K562 (cell line): ENCODE measurements around the gene TFB2M. TPM values are rescaled to one million over a fixed set of nuclear protein-coding genes. Genes with fewer than 3 reads are reported as not detected.

ENCODE experiments used
- CBX1 ChIP-seq: sonication (generic); IDR thresholded peaks from 2 replicates; pipeline ENCODE4 v1.6.1; 2016; ENCODE audit warnings: antibody characterized with exemption, low read depth, mild to moderate bottlenecking
- CHD4 ChIP-seq: fragments of 200-600 bp; sonication (generic); IDR thresholded peaks from 3 replicates; pipeline ENCODE4 v1.6.1; 2012; ENCODE audit warnings: low read depth, mild to moderate bottlenecking, mixed read lengths, low read length, inconsistent platforms; ENCODE audit not compliant: insufficient read depth, insufficient replicate concordance, poor library complexity, severe bottlenecking
- CREB3L1 ChIP-seq: fragments of 450-650 bp; IDR thresholded peaks from 2 replicates; pipeline ENCODE4 v1.6.1; 2014; ENCODE audit warnings: low read depth, mild to moderate bottlenecking, moderate library complexity, borderline replicate concordance
- CREBBP ChIP-seq: IDR thresholded peaks from one replicate; pipeline ENCODE4 v1.6.1; 2012; ENCODE audit warnings: low read depth, mild to moderate bottlenecking, control low read depth, inconsistent platforms, low read length
- FOXM1 ChIP-seq, 2 experiments: fragments of 450-650 bp in 1 of 2; sonication (generic) in 1 of 2; formaldehyde crosslinking in 1 of 2; IDR thresholded peaks; 2 replicates each; pipeline versions ENCODE4 v1.6.1 to v1.9.0; 2017 to 2022; ENCODE audit warnings: low read depth in 2 of 2, mild to moderate bottlenecking in 2 of 2, missing genetic modification reagents in 1 of 2, moderate library complexity in 1 of 2
- FUS ChIP-seq: fragments of 200-400 bp; formaldehyde crosslinking; optimal IDR thresholded peaks from 2 replicates; pipeline ENCODE3; 2017; ENCODE audit warnings: low read depth, low read length
- HLTF ChIP-seq: fragments of 450-650 bp; IDR thresholded peaks from 2 replicates; pipeline ENCODE4 v1.6.1; 2016
- HMG20A ChIP-seq: fragments of 450-650 bp; formaldehyde crosslinking; conservative IDR thresholded peaks from 2 replicates; pipeline ENCODE4 v1.4.0; 2020; ENCODE audit warnings: mild to moderate bottlenecking, mixed read lengths
- HNRNPK ChIP-seq: fragments of 200-400 bp; formaldehyde crosslinking; IDR thresholded peaks from one replicate; pipeline ENCODE4 v1.6.1; 2018; ENCODE audit warnings: mild to moderate bottlenecking, low read depth, low read length; ENCODE audit not compliant: poor library complexity, severe bottlenecking
- POLR2G ChIP-seq: fragments of 200-400 bp; formaldehyde crosslinking; IDR thresholded peaks from 2 replicates; pipeline ENCODE4 v1.6.1; 2017; ENCODE audit warnings: low read depth, mild to moderate bottlenecking, antibody characterized with exemption, low read length, moderate library complexity
- PTBP1 ChIP-seq: fragments of 200-400 bp; formaldehyde crosslinking; IDR thresholded peaks from 2 replicates; pipeline ENCODE4 v1.6.1; 2017; ENCODE audit warnings: low read depth, low read length
- STAG1 ChIP-seq: sonication (generic); formaldehyde crosslinking; IDR thresholded peaks from 2 replicates; pipeline ENCODE4 v1.5.0; 2020; ENCODE audit warnings: missing genetic modification reagents, borderline replicate concordance
- ZBTB11 ChIP-seq, 3 experiments: fragments of 200-800 bp in 1 of 3; fragments of 250-450 bp in 1 of 3; fragments of 450-650 bp in 1 of 3; sonication (Bioruptor Pico) in 1 of 3; sonication (Bioruptor generic) in 1 of 3; formaldehyde crosslinking in 1 of 3; IDR thresholded peaks; 2 replicates each; pipeline versions ENCODE4 v1.6.1 to v1.8.0; 2016 to 2022; ENCODE audit warnings: mild to moderate bottlenecking in 2 of 3, missing genetic modification characterization in 2 of 3, missing compliant biosample characterization in 1 of 3, moderate library complexity in 1 of 3
- ZBTB5 ChIP-seq: fragments of 450-650 bp; IDR thresholded peaks from 2 replicates; pipeline ENCODE4 v1.6.1; 2017; ENCODE audit warnings: antibody characterized with exemption
- ZC3H4 ChIP-seq: sonication (generic); formaldehyde crosslinking; IDR thresholded peaks from 2 replicates; pipeline ENCODE4 v1.9.0; 2021; ENCODE audit warnings: missing genetic modification reagents, borderline replicate concordance
- ZNF12 ChIP-seq: sonication (generic); formaldehyde crosslinking; IDR thresholded peaks from 2 replicates; pipeline ENCODE4 v1.4.0; 2020; ENCODE audit warnings: mild to moderate bottlenecking, missing genetic modification reagents
- ZNF263 ChIP-seq: sonication (generic); formaldehyde crosslinking; IDR thresholded peaks from 2 replicates; pipeline ENCODE4 v1.8.0; 2022; ENCODE audit warnings: mild to moderate bottlenecking, missing genetic modification reagents, borderline replicate concordance
- ZNF408 ChIP-seq: fragments of 250-450 bp; sonication (Bioruptor Pico); IDR thresholded peaks from 2 replicates; pipeline ENCODE4 v1.4.0; 2020; ENCODE audit warnings: low read depth, mild to moderate bottlenecking, moderate library complexity
- ZNF41 ChIP-seq: fragments of 250-450 bp; sonication (Bioruptor Pico); conservative IDR thresholded peaks from 2 replicates; pipeline ENCODE4 v1.4.0; 2020; ENCODE audit warnings: mild to moderate bottlenecking
- ZNF668 ChIP-seq: fragments of 250-450 bp; sonication (Bioruptor Pico); IDR thresholded peaks from 2 replicates; pipeline ENCODE4 v1.8.0; 2022; ENCODE audit warnings: mild to moderate bottlenecking, inconsistent platforms
- polyA plus RNA-seq, 8 experiments: library from polyadenylated mRNA; depleted of rRNA in 4 of 8; stranded (reverse) in 5 of 8; unstranded in 3 of 8; fragments of >200 nt; fragmentation: Nextera tagmentation in 2 of 8; fragmentation: Illumina TruSeq in 1 of 8; extraction: Ambion mirVana in 2 of 8; extraction: Trizol in 1 of 8; gene quantifications; 2 replicates each; pipeline versions ENCODE4 v1.2.1 to v1.2.3, GENCODE V29; 2011 to 2014; ENCODE audit warnings: inconsistent platforms in 1 of 8, missing spikeins in 1 of 8
- total RNA-seq, 7 experiments: library from RNA; depleted of rRNA in 6 of 7; stranded (reverse); fragments of >200 nt in 6 of 7; fragmentation: Illumina TruSeq in 2 of 7; extraction: Trizol in 2 of 7; gene quantifications; 2 replicates each; pipeline versions ENCODE4 v1.2.1 to v1.2.3, GENCODE V29; 2011 to 2021; ENCODE audit warnings: low replicate concordance in 1 of 7

TFB2M gene
- total and polyA plus RNA-seq, 9 of the 15 experiments (the other 6 are each of a cell fraction or from before 2014, with no cell fraction given): 55.1 to 162 (median 70.6) TPM

GRCh38 chr1:246566128-246566812 lies at the start of gene TFB2M, which contains the start of gene CNST (continued):
- TF ChIP-seq ZBTB5 (no peak), HMG20A (CRISPR knock-in tag) (no peak), PTBP1 (no peak), ZC3H4 (CRISPR knock-in tag) (no peak), FOXM1 (IDR thresholded peaks at IDR 0.05; ENCODE audit: low read depth) (no peak), FOXM1 (CRISPR knock-in tag; IDR thresholded peaks at IDR 0.05; ENCODE audit: low read depth) (no peak), ZNF263 (peak; percentile 99), ZNF12 (0 out of 2 replicates have a peak, but pooled peaks have one; percentile 35), CREB3L1 (peak; percentile 91; the same call in 1 of the 2 replicates), ZNF668 (CRISPR knock-in tag) (no peak), CREBBP (no peak), ZBTB11 (CRISPR knock-in tag; IDR thresholded peaks at IDR 0.05) (peak in 2 of 3 experiments; percentile 58 to 94; a peak in 4 of 6 replicates), CHD4 (no peak), ZNF408 (CRISPR knock-in tag) (no peak), POLR2G (peak; percentile 97), FUS (no peak), CBX1 (peak; percentile 48; the same call in 1 of the 2 replicates), HLTF (no peak; the same call in 1 of the 2 replicates), STAG1 (CRISPR knock-in tag) (no peak), HNRNPK (no peak), ZNF41 (CRISPR knock-in tag) (no peak)
